ENCODE measurements around the gene RTN4RL1.
"Not testable (repeated sequence)": the region's sequence is repeated elsewhere in the genome, so short reads cannot be mapped to it uniquely, and the experiment has no call there.

Gene RTN4RL1

DNA sequence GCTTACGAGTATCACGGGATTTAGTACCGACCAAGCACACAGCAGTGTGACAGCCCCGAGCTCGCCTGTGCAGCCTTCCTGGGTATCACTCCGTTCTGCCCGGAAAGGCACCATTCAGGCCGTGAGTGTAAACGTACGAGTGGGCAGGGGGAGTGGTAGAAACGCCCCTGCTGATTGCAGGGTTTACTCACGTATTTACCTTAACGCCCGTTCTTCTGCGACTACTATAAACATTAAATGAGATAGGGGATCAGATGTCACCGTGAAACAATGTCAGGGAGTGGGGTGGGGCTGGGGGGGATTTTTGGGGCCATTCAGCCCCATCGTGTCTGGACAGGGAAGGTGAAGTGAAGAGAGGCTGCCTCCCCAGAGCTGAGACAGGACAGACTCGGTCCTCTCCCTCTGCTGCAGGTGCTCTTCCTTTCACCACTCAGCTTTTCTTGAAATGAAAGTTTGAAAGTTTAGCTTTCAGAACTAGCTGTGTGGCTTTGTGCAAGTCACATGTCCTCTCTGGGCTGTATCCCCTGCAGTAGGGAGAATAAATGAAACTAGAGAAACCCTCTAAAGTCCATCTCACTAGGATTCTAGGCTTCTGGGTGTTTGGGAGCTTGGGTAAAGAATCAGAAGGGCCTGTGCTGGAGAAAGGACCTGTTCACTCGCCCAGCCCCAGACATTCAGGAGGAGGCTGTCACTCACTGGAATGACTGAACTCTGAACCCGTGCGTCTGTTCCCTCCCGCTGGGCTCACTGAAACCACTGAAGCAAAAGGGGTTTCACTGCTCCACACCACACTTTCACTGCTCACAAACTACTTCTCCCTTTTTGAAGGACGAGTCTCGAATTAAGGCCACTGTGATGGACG is 128.7 kb downstream of the RTN4RL1 start:
- no peak for DNase-seq (ENCODE audit: low read depth)

DNA sequence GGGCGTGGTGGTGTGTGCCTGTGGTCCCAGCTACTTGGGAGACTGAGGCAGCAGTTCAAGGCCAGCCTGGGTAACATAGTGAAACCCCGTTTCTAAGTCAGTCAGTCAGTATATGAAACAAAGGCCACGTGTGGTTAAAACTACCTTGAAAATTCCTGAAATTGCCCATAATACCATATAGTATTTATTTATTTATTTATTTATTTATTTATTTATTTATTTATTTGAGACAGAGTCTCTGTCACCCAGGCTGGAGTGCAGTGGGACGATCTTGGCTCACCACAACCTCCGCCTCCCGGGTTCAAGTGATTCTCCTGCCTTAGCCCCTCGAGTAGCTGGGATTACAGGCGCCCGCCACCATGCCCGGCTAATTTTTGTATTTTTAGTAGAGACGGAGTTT is 129.7 kb downstream of the RTN4RL1 start:
- not testable (repeated sequence) for DNase-seq (ENCODE audit: low read depth)

DNA sequence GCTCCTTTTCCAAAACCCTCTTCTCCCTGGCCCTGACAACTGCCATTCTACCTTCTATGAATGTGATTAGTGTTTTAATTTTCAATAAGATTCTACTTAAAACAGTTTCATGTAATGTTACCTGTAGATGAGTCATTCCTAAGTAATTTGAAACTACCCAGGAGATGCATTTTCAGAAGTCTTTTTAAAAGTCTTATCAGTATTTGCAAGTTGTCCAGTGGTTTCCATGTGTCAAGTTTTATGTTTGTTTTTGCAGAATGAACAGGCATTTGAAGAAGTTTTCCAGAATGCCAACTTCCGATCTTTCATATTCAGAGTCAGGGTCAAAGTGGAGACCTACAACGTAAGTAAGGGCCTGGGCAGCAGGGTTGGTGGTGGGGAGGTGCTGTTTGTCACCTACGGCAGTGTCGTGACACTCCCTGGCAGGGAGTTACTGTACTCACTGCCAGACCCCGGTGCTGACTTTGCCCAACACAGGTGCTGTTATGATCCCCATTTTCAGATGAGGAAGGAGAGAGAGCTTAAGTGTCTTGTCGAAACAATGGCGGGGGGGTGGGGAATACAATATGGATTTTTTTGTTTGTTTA is 130.3 kb downstream of the RTN4RL1 start:
- DNase-seq (ENCODE audit: low read depth), result no peak

DNA sequence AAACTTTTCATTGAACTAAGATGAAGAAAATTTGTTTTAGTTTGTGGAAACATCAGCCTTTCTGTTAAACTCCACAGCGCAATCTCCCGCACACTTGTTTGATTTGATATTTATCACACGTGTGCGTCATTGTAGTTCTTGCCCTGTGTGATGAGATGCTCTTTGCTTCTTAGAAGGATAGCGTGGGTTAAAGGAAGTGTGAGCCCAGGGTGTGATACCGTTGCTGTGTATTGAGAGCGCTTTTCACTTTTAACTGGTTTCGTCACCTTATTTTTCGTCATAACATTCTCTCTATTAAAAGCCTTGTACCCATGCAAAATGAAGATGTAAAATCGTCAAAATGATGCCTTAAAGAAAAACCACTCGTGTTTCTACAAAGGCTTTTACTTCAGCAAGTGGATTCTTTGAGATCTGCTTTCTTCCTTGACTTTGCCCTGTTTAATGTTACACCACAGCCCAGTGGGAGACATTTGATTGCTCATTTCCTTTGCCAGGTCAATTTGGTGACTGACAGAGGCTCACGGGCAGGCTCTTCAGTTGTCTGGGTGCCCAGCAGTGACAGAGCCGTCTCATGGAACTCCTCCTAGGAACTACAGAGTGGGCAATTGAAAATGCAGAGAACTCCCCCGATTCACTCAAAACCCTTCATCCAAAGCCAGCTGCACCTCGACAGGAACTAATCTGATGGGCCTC is 134.2 kb downstream of the RTN4RL1 start:
- DNase-seq (ENCODE audit: low read depth), result no peak

DNA sequence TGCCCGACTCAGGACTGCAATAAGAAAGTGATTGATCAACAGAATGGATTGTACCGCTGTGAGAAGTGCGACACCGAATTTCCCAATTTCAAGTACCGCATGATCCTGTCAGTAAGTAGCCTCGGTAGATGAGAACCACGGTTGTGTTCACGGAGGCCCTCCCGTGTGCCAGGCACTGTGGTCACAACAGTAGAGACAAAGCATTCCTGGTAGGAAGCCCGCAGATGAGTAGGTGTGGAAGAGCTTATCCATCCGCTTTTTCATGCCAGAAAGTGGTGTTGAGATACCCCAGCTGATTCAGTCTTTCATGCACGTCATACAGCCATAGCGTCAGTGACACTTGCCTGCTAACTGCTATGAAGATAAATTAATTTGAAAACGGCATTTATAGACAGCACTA is 136.4 kb downstream of the RTN4RL1 start:
- DNase-seq (ENCODE audit: low read depth), result no peak
